Measurements from ENCODE around the gene PRM3. TPM values are rescaled to one million over a fixed set of nuclear protein-coding genes. Genes with fewer than 3 reads are reported as not detected.

Gene PRM3
- total RNA-seq, 1 donor from 2014 or later: not detected

DNA sequence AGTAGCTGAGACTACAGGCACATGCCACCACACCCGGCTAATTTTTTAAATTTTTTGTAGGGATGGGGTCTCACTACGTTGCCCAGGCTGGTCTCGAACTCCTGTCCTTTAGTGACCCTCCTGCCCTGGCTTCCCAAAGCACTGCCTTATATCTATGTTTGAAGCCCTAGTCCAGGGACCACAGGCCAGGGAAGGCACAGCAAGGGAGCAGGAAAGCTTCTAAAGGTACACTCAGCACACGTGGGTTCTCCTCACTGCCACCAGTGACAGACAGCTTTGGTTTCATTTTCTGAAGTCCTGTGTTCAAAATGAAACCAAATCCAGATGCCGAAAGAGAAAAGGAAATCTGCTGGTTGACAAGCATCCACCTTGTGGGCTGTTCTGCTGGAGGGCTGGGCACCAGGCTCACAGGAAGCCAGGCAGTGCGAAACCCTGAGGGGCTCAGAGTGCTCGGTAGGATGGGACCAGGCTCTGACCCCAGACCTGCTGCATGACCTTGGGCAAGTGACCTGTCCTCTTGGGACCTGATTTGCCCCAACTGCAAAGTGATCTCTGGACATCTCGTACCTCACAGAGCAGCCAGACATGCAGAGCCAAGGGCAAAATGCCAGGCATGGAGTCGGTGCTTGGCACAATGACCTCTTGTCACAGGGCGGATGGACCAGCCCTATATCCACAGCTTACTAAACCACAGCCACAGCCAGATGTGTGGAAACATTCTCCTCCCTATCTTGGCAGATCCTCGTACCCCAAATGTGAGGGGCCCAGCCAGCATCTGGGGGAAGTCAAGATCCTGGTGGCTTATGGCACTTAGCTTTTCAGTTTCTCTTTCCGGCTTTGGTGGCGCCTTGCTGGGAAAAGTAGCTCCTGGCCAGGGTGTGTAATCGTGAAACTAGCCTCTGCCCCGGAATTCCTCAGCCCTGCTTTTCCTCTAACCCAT is 14.6 kb downstream of the PRM3 start:
- DNase-seq: peak; percentile 7

DNA sequence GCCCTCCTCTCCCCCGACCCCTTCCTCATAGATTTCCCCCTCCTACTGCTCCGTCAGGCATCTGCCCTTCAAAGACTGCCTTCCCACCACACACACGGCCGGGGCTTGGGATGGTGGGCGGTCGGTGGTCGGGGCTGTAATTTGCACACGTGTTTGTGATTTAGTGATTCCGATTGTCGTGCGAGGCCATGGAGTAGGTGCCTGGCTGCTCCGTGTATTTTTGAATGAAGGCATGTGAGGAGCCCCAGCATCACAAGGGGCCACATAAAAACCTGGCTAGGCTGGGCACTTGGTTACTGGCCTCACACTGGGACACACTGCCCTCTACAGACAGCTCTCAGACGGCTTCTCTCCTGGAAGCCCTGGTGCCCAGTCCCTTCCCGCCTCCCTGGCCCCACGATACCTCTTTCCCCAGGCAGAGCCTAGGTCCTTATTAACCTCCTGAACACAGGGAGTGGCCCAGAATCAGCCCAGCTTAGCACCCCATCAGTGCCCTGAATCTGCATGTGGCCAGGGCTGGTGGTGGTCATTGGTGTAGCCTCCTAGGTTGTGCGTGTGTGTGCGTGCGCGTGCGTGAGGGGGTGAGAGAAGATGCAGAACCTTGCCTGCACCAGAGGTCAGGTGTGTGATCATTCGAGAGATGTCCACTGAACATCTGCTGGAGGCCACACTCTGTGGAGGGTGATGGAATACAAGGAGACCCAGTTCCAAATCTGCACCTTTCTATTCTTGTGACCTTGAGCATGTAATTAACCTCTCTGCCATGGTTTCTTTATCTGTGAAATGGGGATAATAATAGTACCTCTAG is 16.1 kb downstream of the PRM3 start:
- peak; percentile 35 for DNase-seq

DNA sequence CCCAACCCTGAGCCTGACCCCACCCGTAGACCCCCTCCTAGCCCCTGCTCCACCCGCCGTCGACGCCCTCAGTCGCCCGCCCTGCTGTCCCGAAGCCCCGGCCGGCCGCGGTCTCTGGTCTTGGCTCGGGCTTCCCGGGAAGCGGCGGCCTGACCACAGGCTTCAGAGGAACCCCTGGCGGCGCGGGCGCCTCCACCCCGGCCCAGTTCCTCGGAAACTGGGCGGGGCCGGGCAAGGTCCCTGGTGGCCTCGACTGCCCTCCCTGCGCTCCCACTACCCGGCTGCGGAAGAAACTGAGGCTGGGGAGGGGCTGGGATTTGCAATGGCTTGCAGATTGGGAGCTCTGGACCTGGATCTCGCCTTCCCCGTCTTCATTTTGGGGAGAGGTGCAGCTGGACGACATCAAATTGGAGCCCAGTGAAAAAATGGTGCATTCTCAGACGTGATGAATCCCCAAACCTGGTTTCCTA is 16.7 kb downstream of the PRM3 start:
- no peak for DNase-seq

DNA sequence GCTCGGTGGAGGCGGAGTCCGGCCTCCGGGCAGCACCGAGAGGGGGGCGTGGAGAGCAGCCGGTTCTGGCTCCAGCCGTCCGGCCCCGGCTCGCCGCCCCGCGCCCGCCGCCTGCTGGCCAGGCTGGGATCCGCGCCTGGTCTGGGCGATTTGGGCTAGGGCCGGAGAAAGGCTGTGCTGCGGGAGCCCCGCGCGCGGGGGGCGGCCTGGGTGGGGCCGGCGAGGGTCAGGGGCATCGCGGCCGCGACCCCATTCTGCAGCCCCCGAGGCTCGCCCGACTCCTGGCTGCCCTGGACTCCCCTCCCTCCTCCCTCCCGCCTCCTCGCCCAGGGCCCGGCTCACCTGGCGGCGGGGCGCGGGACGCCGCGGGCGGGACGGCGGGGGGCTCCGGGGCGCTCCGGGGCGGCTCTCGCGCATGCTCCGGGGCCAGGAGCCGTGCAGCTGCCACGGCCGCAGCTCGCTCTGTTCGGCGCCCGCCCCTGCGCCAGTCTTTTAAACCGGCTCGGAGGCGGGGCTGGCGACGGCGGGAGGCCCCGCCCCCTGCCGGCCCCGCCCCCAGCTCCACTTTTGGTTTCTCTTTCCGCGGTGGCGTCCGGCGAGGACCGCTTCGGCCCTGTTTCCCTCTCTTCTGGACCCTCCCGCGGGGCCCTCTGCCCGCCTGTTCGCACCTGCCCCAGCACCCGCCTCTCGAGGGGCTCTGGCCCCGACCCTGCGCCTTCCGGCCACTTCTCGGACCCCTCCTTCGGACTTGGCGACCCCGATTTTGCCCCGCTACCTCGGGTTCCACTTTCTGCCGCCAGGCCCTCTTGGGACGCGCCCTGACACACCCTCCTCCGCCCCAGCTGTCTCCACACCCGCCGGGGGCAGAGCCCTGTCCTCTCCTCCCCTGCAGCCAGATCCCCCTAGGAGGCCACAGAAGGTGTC is 17.4 kb downstream of the PRM3 start, which contains the start of gene SOCS1:
Gene SOCS1, minus strand, starts transcription at position 468 of the 924 bp plus-strand sequence. CDS start 726 bp downstream, outside the sequence.
- peak; percentile 42 for DNase-seq

DNA sequence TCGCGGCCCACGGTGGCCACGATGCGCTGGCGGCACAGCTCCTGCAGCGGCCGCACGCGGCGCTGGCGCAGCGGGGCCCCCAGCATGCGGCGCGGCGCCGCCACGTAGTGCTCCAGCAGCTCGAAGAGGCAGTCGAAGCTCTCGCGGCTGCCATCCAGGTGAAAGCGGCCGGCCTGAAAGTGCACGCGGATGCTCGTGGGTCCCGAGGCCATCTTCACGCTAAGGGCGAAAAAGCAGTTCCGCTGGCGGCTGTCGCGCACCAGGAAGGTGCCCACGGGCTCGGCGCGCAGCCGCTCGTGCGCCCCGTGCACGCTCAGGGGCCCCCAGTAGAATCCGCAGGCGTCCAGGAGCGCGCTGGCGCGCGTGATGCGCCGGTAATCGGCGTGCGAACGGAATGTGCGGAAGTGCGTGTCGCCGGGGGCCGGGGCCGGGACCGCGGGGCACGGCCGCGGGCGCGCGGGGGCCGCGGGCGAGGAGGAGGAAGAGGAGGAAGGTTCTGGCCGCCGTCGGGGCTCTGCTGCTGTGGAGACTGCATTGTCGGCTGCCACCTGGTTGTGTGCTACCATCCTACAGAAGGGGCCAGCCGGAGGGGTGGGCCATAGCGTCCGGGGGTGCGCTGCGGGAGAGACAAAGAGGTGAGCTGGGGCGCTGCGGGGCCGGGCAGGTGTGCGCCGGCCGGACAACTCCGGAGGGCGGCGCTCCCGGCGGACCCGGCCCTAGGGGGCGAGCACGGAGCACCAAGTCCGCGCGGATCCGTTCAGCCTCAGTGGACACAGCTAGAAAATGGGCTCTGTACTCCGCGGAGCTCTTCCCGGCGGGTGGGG is 18.3 kb downstream of the PRM3 start:
- DNase-seq: no peak

DNA sequence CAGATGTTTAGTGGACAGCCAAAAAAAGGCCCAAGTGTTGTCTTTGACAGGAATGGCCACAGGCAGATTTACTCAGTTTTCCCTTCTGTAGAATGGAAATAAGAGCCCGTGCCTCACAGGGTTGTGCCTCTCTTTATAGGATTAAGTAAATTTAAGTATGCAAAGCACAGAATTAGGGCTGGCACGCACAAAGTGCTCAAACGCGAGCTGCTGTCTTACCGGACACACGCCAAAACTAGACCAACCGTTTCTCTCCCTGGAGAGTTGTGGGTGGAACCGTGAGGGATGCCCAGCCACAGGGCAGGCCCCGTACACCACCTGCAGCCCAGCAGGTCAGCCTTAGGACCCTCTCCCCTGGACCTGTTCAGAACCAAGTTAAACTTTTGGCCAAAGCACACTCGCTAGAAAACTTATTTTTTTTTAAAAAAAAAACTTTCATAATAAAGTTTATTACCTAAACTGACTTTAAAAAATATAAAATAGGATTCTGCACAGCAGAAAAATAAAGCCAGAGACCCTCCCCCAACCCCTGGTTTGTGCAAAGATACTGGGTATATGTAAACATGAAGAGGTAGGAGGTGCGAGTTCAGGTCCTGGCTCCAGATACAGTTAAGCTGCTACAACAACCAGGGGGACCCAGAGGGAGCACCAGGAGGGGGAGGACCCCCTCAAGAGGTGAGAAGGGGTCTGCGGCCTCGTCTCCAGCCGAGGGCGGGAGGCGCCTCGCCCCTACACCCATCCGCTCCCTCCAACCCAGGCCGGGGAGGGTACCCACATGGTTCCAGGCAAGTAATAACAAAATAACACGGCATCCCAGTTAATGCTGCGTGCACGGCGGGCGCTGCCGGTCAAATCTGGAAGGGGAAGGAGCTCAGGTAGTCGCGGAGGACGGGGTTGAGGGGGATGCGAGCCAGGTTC is 19.2 kb downstream of the PRM3 start:
- DNase-seq: no peak

DNA sequence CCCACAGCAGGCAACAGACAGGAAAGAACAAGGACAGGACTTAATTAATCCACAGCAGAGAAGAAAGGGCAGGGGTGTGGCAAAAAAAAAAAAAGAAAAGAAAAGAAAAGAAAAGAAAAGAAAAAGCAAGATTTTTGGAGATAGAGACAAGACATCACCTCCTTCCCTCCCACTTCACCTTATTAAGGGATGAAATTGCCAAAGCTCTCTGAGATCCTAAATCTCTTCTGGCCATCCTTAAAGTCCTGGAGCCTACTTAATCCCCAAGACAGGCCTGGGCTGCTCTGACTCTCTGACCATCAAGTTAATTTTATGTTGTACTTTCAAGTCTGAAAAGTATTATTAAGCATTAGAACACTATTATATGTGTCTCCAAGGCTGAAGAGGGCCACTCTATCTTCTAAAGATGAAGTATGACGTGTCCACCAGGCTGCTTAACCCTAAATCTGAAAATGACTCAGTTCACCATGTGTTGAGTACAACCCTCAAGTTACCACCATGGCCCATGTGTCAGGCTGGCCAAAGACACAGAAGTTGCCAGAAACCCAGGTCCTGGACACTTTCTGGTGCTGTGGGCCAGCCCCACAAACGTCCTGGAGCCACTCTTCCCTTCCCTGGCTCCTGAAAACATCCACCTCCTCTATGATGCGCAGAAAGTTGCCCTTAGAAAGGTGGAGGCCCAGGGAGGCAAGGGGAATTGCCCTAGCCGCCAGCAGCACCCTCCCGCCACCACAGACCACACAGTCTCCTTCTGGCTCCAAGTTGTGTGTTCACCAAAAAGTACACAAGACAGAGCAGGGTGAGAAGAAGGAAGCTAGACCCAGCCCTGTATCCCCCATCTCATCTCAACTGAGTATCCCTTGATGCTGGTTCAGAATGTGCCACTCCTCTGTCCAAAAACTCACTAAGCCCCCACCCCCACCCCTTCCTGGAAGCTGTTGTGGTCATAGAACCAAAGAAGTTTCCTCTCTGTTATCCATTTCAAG is 20.1 kb downstream of the PRM3 start:
- DNase-seq: no peak

DNA sequence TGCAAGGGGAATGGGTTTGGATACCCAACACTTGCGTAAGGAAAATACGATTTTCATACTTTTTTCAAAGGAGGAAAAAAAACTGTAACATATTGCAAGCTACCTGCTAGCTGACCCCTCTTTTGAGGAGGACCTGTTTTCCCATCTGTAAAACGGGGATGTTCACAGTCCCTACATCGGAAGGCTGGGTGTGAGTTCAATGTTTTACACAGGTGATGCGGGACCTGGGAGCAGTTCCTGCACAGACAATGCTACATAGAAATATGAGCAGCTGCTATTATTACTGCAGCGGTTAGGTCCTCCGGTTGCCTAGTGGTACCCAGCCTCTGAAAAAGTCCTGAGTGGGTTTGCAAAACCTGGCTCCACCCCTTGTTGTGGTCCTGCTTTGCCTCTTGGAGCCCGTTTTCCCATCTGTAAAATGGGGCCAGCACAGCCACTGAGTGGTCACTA is 20.9 kb downstream of the PRM3 start:
- DNase-seq: no peak

DNA sequence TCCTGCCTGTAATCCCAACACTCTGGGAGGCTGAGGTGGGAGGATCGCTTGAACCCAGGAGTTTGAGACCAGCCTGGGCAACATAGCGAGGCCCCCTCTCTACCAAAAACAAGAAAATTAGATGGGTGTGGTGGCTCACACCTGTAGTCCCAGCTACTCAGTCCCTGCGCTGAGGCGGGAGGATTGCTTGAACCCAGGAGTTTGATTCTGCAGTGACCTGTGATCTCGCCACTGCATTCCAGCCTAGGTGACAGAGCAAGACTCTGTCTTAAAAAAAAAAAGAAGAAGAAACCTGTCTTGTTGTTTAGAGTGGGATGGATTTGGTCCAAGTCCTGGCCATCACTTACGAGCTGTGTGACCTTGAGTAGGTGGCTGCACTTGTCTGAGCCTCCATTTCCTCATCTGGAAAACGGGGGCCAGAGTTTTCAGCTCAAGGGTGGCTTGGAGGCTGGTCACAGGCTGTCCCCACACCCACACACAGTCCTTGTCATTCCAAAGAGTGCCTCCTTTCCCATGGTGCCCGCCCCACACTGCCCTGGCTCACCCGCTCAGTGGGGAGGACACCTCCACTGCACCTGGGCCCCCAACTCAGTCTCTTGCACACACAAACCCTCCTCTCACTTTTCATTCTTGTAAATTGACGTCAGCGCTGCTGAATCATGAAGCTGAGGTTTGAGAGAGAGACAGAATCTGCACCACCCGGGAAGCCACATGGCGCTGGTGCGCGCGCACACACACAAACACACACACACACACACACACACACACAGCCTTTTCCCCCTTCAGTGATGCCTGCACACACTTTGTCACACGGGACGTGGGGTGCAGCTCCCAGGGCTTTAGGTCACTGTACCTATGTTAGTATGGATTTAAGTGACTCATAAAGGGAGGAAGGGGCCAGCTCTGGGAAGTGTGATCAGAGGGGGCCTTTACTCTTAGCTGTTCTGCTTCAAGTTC is 21.6 kb downstream of the PRM3 start:
- no peak for DNase-seq

DNA sequence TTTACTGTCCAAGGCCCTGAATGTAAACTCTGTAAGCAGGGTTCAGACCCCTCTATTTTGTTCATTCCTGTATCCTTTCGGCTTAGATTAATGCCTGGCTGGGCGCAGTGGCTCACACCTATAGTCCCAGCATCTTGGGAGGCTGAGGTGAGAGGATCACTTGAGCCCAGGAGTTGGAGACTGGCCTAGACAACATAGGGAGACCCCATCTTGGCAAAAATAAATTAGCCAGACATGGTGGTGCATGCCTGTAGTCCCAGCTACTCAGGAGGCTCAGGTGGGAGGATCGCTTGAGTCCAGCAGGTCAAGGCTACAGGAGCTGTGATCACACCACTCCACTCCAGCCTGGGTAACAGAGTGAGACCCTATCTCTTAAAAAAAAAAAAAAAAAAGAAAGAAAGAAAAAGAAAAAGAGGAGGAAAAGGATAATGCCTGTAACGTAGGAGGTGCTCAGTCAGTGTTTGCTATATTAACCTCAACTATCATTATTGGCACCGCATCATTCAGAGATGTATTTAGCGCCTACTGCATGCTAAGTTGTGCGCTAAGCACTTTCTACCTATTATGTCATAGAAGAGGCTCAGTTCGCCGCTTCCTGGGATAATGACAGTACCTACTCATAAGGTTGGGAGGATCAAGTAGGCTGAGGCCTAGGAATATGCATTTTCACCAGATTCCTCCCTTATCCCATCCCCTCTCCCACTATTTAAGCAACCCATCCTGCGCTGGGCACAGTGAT is 22.5 kb downstream of the PRM3 start:
- no peak for DNase-seq

DNA sequence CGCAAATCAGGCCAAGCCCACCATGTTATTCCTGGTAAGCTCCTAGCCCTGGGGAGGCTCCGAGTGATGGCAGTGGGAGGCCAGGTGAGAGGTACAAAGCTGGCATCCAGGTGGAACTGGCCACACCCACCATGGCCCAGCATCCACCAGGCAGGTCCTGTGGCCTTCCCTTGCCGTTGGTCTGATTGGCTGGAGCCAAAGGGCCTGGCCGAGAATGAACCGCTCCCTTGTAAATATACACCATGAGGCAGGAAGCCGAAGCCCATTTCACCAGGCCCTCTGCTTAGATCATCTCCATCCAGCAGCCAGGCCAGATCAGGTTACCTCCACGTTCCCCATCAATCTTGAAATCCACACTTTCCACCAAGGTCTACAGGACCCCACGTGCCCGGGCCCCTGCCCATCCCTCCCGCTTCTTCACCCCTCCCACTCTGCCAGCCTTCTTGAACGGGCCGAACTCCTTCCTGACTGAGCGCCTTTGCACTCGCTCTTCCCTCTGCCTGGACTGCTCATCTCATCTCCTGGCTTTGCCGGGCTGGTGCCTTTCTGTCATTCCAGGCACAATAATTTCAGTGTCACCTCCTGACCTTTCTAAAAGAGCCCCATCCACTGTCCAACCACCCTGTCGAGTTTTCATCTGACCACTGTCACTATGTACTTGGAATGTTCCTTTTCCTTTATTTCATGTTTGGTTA is 23.2 kb downstream of the PRM3 start:
- DNase-seq: no peak

DNA sequence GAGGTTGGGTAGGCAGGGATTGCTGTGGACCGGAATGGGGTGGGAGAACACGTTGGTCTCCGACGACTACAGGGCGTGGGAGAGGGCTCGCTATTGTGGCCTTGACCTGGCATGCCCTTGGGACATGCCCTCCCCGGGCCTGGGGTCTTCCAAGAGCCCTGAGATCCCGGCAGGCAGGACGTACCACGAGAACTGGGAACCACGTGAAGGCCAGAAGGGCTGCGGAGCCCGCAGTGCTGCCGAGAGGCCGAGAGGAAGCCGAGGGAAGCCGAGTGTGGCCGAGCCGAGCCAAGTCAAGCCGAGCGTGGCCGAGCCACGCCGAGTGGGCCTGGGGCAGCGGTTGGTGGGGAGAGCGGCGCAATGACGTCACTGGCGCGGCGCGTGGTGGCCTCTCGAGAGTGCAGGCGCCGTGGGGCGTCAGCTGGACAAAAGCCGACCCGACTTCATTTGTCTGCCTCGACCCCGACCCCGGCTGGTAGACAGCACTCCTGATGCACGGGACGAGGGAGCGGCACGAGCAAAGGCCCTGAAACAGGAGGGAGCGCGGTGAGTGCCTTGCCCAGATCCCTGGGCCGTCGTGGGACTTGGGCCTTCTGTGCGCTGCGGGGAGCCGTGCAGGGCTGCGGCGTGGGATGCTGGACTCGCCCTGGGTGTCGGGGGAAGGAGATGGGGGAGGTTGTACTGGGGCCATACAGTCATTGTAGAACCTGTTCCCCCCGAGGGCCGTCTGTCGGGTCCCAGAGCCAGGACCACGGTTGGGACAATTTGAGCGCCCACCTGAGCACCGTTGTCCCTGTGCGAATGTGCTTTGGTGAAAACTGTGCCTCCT is 24.0 kb downstream of the PRM3 start:
- DNase-seq: no peak

DNA sequence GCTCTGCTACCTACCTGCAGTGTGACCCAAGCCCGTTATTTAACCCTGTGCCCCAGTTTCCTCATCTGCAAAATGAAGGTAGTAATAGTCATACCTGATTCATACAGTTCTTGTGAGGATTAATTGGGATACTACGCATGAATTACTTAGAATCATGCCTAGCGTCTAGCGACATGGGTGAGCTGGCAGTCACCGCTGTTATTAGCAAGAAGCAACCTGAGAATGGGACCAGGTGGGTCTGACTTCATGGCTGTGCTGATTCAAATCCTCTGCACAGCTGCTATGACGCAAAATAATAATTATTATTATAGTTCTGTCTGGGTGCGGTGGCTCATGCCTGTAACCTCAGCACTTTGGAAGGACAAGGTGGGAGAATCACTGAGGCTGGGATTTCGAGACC is 25.3 kb downstream of the PRM3 start:
- DNase-seq: no peak

DNA sequence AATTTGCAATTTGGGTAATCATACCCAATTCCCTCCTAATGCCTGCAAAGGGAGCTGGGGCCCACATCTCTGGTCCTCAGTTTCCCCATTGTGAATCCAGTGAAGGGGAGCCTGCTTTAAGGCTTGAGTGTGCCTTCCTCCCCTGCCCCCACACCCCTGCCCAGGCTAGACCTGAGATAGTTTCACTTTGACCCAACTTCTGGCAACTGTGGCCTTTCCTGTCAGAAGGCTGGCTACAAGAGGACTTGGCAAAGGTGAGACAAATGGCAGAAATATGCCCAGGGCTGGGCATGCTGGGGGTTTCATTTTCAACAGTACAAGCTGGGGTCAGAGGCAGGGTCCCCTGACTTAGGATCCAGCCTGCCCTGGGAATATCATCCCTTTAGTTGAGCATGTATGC is 27.4 kb downstream of the PRM3 start:
- DNase-seq: no peak

DNA sequence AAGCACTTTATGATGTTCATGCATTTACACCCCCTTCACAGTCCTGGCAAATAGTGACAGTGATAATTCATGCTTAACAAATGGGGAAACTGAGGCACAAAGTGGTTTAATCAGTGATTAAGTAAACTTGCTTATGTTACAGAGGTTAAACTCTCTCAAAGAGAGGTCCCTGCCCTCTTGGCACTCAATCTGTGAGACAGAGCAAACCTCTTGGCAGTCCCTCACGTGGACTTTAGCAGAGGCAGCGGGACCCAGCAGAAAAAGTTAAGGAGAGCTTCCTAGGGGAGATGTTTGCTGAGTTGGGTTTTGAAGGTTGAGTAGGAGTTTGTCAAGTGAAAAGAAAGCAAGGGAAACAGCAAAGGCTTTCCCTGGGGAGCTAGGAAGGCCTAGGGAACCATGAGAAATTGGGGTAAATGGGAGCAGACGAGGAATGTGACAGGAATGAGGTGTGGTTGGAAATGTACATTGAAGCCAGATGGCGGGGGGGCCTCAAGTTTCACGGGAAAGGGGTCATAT is 28.1 kb downstream of the PRM3 start:
- DNase-seq: no peak

Data from occipital lobe (tissue), 2 donors.